ENCODE data around the gene IL1RAPL2.

DNA sequence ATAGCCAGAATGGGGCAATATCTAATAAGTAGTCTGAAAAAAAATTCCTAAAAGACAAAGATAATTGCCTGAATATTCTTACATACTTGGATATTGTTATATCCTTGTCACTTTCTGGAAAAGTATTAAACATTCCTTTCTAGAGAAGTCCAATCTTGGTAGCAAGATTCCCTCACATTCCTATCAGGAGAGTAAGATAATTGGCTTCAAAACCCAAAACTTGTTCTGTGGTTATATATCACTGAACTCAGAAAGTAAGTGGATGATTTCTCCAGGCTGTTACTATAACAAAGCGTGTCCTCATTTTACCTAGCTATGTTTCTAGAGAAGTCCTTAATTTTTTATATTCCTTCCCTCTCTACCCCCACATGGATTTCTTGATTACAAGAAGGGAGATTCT lies 700.5 kb downstream of the IL1RAPL2 start:
- TF ChIP-seq PPARA (CRISPR knock-in tag; IDR thresholded peaks at IDR 0.05; ENCODE audit: borderline replicate concordance): no peak
- TF ChIP-seq, protein P1, sequence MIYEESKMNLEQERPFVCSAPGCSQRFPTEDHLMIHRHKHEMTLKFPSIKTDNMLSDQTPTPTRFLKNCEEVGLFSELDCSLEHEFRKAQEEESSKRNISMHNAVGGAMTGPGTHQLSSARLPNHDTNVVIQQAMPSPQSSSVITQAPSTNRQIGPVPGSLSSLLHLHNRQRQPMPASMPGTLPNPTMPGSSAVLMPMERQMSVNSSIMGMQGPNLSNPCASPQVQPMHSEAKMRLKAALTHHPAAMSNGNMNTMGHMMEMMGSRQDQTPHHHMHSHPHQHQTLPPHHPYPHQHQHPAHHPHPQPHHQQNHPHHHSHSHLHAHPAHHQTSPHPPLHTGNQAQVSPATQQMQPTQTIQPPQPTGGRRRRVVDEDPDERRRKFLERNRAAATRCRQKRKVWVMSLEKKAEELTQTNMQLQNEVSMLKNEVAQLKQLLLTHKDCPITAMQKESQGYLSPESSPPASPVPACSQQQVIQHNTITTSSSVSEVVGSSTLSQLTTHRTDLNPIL (CRISPR knock-in tag; IDR thresholded peaks at IDR 0.05; ENCODE audit: low read depth): no peak
- TF ChIP-seq GLIS3 (CRISPR knock-in tag; IDR thresholded peaks at IDR 0.05): no peak
- no peak for TF ChIP-seq SNAI2 (CRISPR knock-in tag; IDR thresholded peaks at IDR 0.05)
- TF ChIP-seq ZFP3 (CRISPR knock-in tag; IDR thresholded peaks at IDR 0.05): no peak
- no peak for TF ChIP-seq TCF4 (CRISPR knock-in tag; IDR thresholded peaks at IDR 0.05; ENCODE audit: borderline replicate concordance)
- TF ChIP-seq ZNF565 (CRISPR knock-in tag; conservative IDR thresholded peaks at IDR 0.05; ENCODE audit: low read depth): no peak
- no peak for TF ChIP-seq ZNF70 (CRISPR knock-in tag; IDR thresholded peaks at IDR 0.05)
